ENCODE results near the gene SSPN.

GRCh38 chr12:26280869-26281268 lies 85.5 kb downstream of the SSPN start:
- TF ChIP-seq CTCF (IDR thresholded peaks at IDR 0.05; ENCODE audit: low read length) (no peak), EZH2phosphoT487 (IDR thresholded peaks at IDR 0.05; ENCODE audit: low read length) (no peak)
